HT1080 (cell line): ENCODE results near the gene GNAO1. TPM values are rescaled to one million over a fixed set of nuclear protein-coding genes. Genes with fewer than 3 reads are reported as not detected.

Source experiments
- DNase-seq: peaks from one replicate; pipeline ENCODE4 v3.0.0-alpha.2; 2015; ENCODE audit warnings: low read depth
- total RNA-seq: library from RNA; depleted of rRNA; stranded (reverse); fragments of >200 nt; shearing (Covaris generic); gene quantifications from 2 replicates; pipeline ENCODE4 v1.2.3, GENCODE V29; 2014

GNAO1 gene
- total RNA-seq, 1 experiment from 2014 or later, result 0.05 TPM

GRCh38 chr16:56284521-56284920, 93.2 kb downstream of the GNAO1 start:
- DNase-seq, result no peak

- peak; percentile 74 for DNase-seq
Measured at GRCh38 chr16:56286809-56287208, 95.5 kb downstream of the GNAO1 start.

- no peak for DNase-seq
Measured at GRCh38 chr16:56288019-56288418, 96.7 kb downstream of the GNAO1 start.

- DNase-seq, result no peak
Measured at GRCh38 chr16:56289416-56289815, 98.1 kb downstream of the GNAO1 start.

- DNase-seq, result no peak
Measured at GRCh38 chr16:56289862-56290261, 98.6 kb downstream of the GNAO1 start.

GRCh38 chr16:56294014-56294413, 102.7 kb downstream of the GNAO1 start:
- DNase-seq, result no peak

GRCh38 chr16:56294579-56294978, 103.3 kb downstream of the GNAO1 start:
- peak; percentile 32 for DNase-seq

- DNase-seq, result no peak
Measured at GRCh38 chr16:56295059-56295665, 103.9 kb downstream of the GNAO1 start.

GRCh38 chr16:56295739-56296527, 104.6 kb downstream of the GNAO1 start:
- no peak for DNase-seq

- DNase-seq, result no peak
Measured at GRCh38 chr16:56297684-56298083, 106.4 kb downstream of the GNAO1 start.

GRCh38 chr16:56298116-56298515, 106.8 kb downstream of the GNAO1 start:
- DNase-seq, result no peak

GRCh38 chr16:56298948-56299596, 107.8 kb downstream of the GNAO1 start:
- DNase-seq, result no peak

GRCh38 chr16:56300242-56300623, 108.9 kb downstream of the GNAO1 start:
- DNase-seq, result no peak

GRCh38 chr16:56300891-56301850, 109.9 kb downstream of the GNAO1 start:
- peak; percentile 13 for DNase-seq

- no peak for DNase-seq
Measured at GRCh38 chr16:56302506-56302905, 111.2 kb downstream of the GNAO1 start.

GRCh38 chr16:56303066-56303715, 111.9 kb downstream of the GNAO1 start:
- DNase-seq, result no peak

- no peak for DNase-seq
Measured at GRCh38 chr16:56303880-56304279, 112.6 kb downstream of the GNAO1 start.

- no peak for DNase-seq
Measured at GRCh38 chr16:56305956-56306565, 114.8 kb downstream of the GNAO1 start.

- no peak for DNase-seq
Measured at GRCh38 chr16:56306690-56307533, 115.6 kb downstream of the GNAO1 start.

- DNase-seq, result no peak
Measured at GRCh38 chr16:56307534-56307873, 116.2 kb downstream of the GNAO1 start.
